Panc1 (cell line): ENCODE results near the gene AP1AR. TPM values are rescaled to one million over a fixed set of nuclear protein-coding genes. Genes with fewer than 3 reads are reported as not detected.

Source experiments
- ATAC-seq: fragments of 200-7000 bp; cut with Tn5 transposase; 2 replicates; pipeline ENCODE4 v1.9.1; 2020; ENCODE audit warnings: mild to moderate bottlenecking, moderate library complexity
- BruUV-seq: library from RNA; stranded (reverse); fragments of 400-500 nt; replicated peaks from 2 replicates; lab custom pipeline; 2021; lab: Mats Ljungman, UMichigan
- CTCF ChIA-PET: fragments of 300-600 bp; sonication (Branson Sonifier 250); formaldehyde crosslinking; loops from one replicate; lab custom pipeline; 2022; ENCODE audit warnings: antibody characterized with exemption; lab: Charles Lee
- POLR2A ChIA-PET: fragments of 300-600 bp; sonication (Branson Sonifier 250); formaldehyde crosslinking; loops from one replicate; lab custom pipeline; 2022; ENCODE audit warnings: antibody characterized with exemption; lab: Charles Lee
- DNase-seq: peaks from one replicate; pipeline ENCODE4 v3.0.0-alpha.2; 2010; ENCODE audit warnings: low read depth, low spot score
- H3K27ac ChIP-seq: 2 replicates; pipeline ENCODE4 v1.5.1; 2011; ENCODE audit warnings: mild to moderate bottlenecking, low read length, inconsistent platforms
- H3K27me3 ChIP-seq: fragments of 200-500 bp; sonication (Bioruptor generic); 2 replicates; pipeline ENCODE4 v1.6.0; 2014; ENCODE audit warnings: low read length, inconsistent platforms; ENCODE audit not compliant: control insufficient read depth, insufficient read depth
- H3K36me3 ChIP-seq: fragments of 200-500 bp; sonication (Bioruptor generic); 2 replicates; pipeline ENCODE4 v1.5.1; 2014; ENCODE audit warnings: inconsistent platforms, mild to moderate bottlenecking, low read length, moderate library complexity; ENCODE audit not compliant: control insufficient read depth, insufficient read depth
- H3K4me1 ChIP-seq: 2 replicates; pipeline ENCODE4 v1.5.1; 2011; ENCODE audit warnings: inconsistent platforms, mild to moderate bottlenecking, low read length, moderate library complexity; ENCODE audit not compliant: control insufficient read depth, insufficient read depth
- H3K4me3 ChIP-seq, 2 experiments: 2 replicates each; pipeline ENCODE4 v1.5.1; 2011 to 2012; ENCODE audit warnings: low read depth in 2 of 2, low read length in 2 of 2, mild to moderate bottlenecking in 2 of 2, inconsistent platforms in 1 of 2, moderate library complexity in 1 of 2
- H3K9me3 ChIP-seq: fragments of 200-500 bp; sonication (Bioruptor generic); 2 replicates; pipeline ENCODE4 v1.5.1; 2014; ENCODE audit warnings: low read depth, mild to moderate bottlenecking, inconsistent platforms, low read length, moderate library complexity; ENCODE audit not compliant: control insufficient read depth, insufficient read depth
- POLR2AphosphoS5 ChIP-seq: IDR thresholded peaks from 2 replicates; pipeline ENCODE4 v1.6.1; 2012; ENCODE audit warnings: mild to moderate bottlenecking, low read depth, low read length, moderate library complexity
- SIN3A ChIP-seq: IDR thresholded peaks from 2 replicates; pipeline ENCODE4 v1.6.1; 2012; ENCODE audit warnings: low read depth, mild to moderate bottlenecking, low read length, moderate library complexity, borderline replicate concordance; ENCODE audit not compliant: insufficient read depth
- TCF7L2 ChIP-seq: IDR thresholded peaks from 2 replicates; pipeline ENCODE4 v1.6.1; 2011; ENCODE audit warnings: mild to moderate bottlenecking, low read depth, low read length, inconsistent platforms
- in situ Hi-C: cut with HindIII; loops from 2 replicates; pipeline ENCODE4 v1.10.0; 2016; ENCODE audit warnings: low sequenced_read_pairs, low pct_unique_long_range_greater_than_20kb
- intact Hi-C: fragments of 100-400 bp; cut with micrococcal nuclease; formaldehyde crosslinking; loops from one replicate; pipeline ENCODE4 v1.10.0; 2022; ENCODE audit not compliant: unreplicated experiment
- total RNA-seq: library from RNA; stranded (reverse); gene quantifications from one replicate; pipeline ENCODE4 v1.2.1, GENCODE V29; 2021; ENCODE audit not compliant: unreplicated experiment
- TF ChIP-seq, protein P1 (sequence below): fragments of 450-650 bp; IDR thresholded peaks from 2 replicates; pipeline ENCODE4 v1.5.1; 2017; ENCODE audit warnings: mild to moderate bottlenecking
- TF ChIP-seq, protein P2 (sequence below), 2 experiments: IDR thresholded peaks; 2 replicates each; pipeline ENCODE4 v1.6.1; 2011 to 2012; ENCODE audit warnings: low read depth in 2 of 2, control low read depth in 1 of 2, low read length in 1 of 2, mild to moderate bottlenecking in 1 of 2, moderate library complexity in 1 of 2; ENCODE audit not compliant: insufficient read depth in 1 of 2

The AP1AR gene
- total RNA-seq, 1 experiment from 2014 or later, result 18.9 TPM

DNA sequence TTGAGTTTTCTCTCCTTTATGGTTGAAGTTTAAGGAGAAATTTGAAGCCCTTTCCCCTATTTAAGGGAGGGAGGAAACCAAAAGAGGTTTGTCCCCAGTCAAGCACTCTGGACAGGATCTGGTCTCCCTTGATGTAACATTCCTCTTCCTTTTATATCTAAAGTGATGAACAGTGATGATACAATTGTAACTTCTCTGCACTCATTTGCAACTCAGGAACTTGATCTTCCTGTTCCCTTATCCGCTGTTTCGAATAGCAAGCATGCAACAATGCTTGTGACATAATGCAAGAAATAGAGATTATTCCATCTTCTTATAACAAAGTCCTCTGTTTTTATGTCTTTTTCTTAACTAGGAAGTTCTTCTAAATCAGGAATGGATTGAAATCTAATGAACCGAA lies 83.9 kb downstream of the AP1AR start:
- DNase-seq, result no peak
- Histone ChIP-seq H3K4me1 (no peaks in the 10 kb centered on the region), H3K36me3 (no peaks in the 10 kb centered on the region), H3K9me3 (no peaks in the 10 kb centered on the region), H3K27ac (no peak overlapping the region), H3K4me3 (no peak overlapping the region), H3K27me3 (no peaks in the 10 kb centered on the region)
- intact Hi-C loops (no loop called here), in situ Hi-C loops (no loop called here)
- CTCF ChIA-PET, result no interaction called here
- POLR2A ChIA-PET, result no interaction called here
- ATAC-seq, result no peak
- TF ChIP-seq POLR2AphosphoS5 (no peak), SIN3A (no peak), TCF7L2 (no peak)
- TF ChIP-seq, protein P1, sequence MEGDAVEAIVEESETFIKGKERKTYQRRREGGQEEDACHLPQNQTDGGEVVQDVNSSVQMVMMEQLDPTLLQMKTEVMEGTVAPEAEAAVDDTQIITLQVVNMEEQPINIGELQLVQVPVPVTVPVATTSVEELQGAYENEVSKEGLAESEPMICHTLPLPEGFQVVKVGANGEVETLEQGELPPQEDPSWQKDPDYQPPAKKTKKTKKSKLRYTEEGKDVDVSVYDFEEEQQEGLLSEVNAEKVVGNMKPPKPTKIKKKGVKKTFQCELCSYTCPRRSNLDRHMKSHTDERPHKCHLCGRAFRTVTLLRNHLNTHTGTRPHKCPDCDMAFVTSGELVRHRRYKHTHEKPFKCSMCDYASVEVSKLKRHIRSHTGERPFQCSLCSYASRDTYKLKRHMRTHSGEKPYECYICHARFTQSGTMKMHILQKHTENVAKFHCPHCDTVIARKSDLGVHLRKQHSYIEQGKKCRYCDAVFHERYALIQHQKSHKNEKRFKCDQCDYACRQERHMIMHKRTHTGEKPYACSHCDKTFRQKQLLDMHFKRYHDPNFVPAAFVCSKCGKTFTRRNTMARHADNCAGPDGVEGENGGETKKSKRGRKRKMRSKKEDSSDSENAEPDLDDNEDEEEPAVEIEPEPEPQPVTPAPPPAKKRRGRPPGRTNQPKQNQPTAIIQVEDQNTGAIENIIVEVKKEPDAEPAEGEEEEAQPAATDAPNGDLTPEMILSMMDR, result no peak
- TF ChIP-seq, protein P2, sequence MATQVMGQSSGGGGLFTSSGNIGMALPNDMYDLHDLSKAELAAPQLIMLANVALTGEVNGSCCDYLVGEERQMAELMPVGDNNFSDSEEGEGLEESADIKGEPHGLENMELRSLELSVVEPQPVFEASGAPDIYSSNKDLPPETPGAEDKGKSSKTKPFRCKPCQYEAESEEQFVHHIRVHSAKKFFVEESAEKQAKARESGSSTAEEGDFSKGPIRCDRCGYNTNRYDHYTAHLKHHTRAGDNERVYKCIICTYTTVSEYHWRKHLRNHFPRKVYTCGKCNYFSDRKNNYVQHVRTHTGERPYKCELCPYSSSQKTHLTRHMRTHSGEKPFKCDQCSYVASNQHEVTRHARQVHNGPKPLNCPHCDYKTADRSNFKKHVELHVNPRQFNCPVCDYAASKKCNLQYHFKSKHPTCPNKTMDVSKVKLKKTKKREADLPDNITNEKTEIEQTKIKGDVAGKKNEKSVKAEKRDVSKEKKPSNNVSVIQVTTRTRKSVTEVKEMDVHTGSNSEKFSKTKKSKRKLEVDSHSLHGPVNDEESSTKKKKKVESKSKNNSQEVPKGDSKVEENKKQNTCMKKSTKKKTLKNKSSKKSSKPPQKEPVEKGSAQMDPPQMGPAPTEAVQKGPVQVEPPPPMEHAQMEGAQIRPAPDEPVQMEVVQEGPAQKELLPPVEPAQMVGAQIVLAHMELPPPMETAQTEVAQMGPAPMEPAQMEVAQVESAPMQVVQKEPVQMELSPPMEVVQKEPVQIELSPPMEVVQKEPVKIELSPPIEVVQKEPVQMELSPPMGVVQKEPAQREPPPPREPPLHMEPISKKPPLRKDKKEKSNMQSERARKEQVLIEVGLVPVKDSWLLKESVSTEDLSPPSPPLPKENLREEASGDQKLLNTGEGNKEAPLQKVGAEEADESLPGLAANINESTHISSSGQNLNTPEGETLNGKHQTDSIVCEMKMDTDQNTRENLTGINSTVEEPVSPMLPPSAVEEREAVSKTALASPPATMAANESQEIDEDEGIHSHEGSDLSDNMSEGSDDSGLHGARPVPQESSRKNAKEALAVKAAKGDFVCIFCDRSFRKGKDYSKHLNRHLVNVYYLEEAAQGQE (IDR thresholded peaks at IDR 0.05; ENCODE audit: insufficient read depth in 1 of 2, low read depth in 2 of 2, low read length in 1 of 2), result no peak
- no TSS peak for BruUV-seq

DNA sequence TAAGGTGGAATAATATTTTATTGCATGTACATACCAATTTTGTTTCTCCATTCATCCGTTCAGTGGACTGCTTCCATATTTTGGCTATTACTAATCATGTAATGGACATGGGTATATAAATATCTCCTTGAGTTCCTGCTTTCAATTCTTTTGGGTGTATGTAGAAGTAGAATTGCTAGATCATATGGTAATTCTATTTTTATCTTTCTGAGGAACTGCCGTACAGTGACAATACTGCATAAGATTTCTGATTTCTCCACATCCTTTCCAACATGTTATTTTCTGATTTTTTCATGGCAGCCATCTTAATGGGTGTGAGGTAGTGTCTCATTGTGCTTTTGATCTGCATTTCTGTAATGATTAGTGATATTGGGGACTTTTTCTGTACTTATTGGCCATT lies 84.8 kb downstream of the AP1AR start:
- Histone ChIP-seq H3K4me3 (no peak overlapping the region), H3K27ac (no peak overlapping the region), H3K9me3 (no peaks in the 10 kb centered on the region), H3K36me3 (no peaks in the 10 kb centered on the region), H3K27me3 (no peaks in the 10 kb centered on the region), H3K4me1 (no peaks in the 10 kb centered on the region)
- POLR2A ChIA-PET, result no interaction called here
- intact Hi-C loops, result no loop called here
- no peak for DNase-seq
- CTCF ChIA-PET, result no interaction called here
- no TSS peak for BruUV-seq
- no peak for ATAC-seq
- TF ChIP-seq POLR2AphosphoS5 (no peak), TCF7L2 (no peak), SIN3A (no peak)
- TF ChIP-seq, protein P1, result no peak
- TF ChIP-seq, protein P2 (IDR thresholded peaks at IDR 0.05; ENCODE audit: insufficient read depth in 1 of 2, low read depth in 2 of 2, low read length in 1 of 2), result no peak
- in situ Hi-C loops, result no loop called here
